GM10266 (cell line): Measurements from ENCODE around the gene LDHD.

Experiments used
- DNase-seq: peaks from one replicate; pipeline ENCODE4 v3.0.0; 2012; ENCODE audit errors: extremely low spot score
- CTCF ChIP-seq: IDR thresholded peaks from 2 replicates; pipeline ENCODE4 v1.5.1; 2012; ENCODE audit warnings: mild to moderate bottlenecking, low read depth; ENCODE audit not compliant: control insufficient read depth, insufficient read depth; ENCODE audit errors: missing control alignments

Gene LDHD

DNA sequence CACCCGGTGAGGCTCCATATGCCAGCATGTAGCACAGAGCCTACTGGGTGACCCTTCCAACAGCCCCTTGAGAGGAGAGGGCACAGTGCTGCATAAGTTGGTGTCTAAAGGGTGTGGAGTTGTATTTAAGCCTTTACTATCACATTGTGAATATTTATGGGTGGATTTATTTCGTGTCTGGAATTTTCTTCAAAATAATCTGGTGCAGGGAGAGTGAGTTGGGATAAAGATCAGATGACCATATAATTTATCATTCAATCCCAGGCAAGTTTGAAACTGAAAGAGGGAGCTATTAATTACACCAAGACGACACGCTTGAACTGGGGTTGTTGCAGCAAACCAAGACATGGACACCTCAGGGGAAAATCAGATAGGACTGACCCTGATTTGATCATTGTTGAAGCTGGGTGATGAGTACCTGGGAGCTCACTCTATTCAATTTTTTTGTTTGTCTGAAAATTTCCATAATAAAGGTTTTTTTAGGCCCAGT lies 42.2 kb downstream of the LDHD start:
- DNase-seq, result no peak
- TF ChIP-seq CTCF, result no peak

DNA sequence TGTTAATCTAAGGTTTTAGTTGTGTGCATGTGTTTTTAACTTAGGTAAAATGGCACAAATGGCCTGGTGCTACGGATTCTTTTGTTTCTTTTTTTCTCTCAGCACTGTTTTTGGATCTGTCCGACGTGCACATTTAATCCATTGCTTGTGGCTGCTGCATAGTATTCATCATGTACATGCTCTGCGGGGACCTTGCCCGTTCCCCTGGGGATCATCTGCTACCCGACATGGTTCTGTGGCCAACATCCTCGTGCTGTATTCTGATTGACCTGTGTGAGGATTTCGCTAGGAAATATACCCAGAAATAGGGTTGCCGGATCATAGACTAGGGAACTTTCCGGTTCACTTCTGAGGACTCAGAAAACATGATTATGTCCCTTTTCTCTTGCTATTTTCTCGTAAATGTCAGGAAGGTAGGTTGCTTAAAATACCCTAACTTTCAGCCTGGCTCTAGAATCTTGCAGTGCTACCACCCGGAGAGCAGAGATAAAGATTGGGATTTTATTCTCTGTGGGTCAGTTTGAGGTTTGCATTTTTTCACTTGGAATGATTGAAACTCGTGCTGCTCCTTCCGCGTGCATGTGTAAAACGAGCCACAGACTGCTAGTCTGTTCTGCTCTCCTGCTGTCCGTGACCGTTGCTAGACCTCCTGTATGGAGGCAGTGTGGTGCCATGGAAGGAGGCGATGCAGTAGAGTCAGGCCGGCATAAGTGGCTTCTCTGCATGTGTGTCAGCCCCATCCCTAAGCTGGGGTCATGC lies 42.9 kb downstream of the LDHD start:
- TF ChIP-seq CTCF, result no peak
- DNase-seq, result no peak

DNA sequence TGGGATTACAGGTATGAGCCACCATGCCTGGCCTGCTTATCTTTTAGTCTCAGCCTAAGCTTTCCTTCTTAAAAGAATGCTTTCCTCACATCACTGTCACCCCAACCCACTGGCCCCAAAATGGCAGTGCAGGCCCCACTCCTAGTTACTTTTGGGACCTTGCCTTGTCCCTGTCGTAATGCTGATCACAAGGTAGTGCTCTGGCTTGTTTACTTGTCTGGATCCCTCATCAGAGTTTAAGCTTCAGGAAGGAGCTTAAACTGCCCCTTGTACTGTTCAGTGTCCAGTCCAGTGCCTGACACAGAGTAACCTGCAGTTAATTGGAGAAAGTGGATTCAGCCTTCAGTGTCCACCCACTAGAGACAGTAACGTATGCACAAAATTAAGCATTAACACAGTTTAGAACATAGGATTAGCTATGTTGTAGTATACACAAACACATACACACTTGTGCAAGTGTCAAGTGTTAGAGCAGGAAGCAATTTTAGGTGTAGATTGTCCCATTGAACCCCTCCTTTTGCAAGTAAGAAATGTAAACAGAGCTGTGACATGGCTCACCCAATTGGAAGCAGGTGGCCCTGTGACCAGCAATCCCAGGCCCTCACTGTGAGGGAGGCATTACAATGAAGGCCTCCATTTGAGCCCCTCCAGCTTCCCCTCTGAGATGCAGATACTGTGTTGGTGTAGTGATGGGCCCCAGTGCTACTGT lies 44.2 kb downstream of the LDHD start:
- no peak for DNase-seq
- no peak for TF ChIP-seq CTCF

- no peak for DNase-seq
- TF ChIP-seq CTCF, result no peak
These were observed 45.0 kb downstream of the LDHD start for GRCh38 chr16:75071621-75072020.

- TF ChIP-seq CTCF, result no peak
- no peak for DNase-seq
These were observed 46.4 kb downstream of the LDHD start for GRCh38 chr16:75070012-75070841.

GRCh38 chr16:75068085-75069031 lies 48.2 kb downstream of the LDHD start:
- no peak for TF ChIP-seq CTCF
- DNase-seq, result no peak
